Mesendoderm (in vitro differentiated cells): ENCODE results near the gene ANKRD30B. TPM values are rescaled to one million over a fixed set of nuclear protein-coding genes. Genes with fewer than 3 reads are reported as not detected.
"Not testable (repeated sequence)": the region's sequence is repeated elsewhere in the genome, so short reads cannot be mapped to it uniquely, and the experiment has no call there.

Experiments
- DNase-seq: peaks from one replicate; pipeline ENCODE4 v3.0.0; 2013
- H2AK5ac ChIP-seq: 2 replicates; pipeline ENCODE4 v1.6.1; 2013; ENCODE audit warnings: low read length, inconsistent platforms
- H2BK120ac ChIP-seq: 2 replicates; pipeline ENCODE4 v1.6.1; 2013; ENCODE audit warnings: low read depth, mild to moderate bottlenecking, low read length, moderate library complexity, mixed read lengths
- H2BK15ac ChIP-seq: replicated peaks from 2 replicates; pipeline ENCODE4 v1.6.1; 2013; ENCODE audit warnings: low read depth, mild to moderate bottlenecking, moderate library complexity
- H2BK5ac ChIP-seq: 2 replicates; pipeline ENCODE4 v1.6.1; 2013; ENCODE audit warnings: low read length, inconsistent platforms
- H3K18ac ChIP-seq: 2 replicates; pipeline ENCODE4 v1.6.1; 2013; ENCODE audit warnings: mild to moderate bottlenecking, low read length, mixed read lengths
- H3K23ac ChIP-seq: one replicate; pipeline ENCODE4 v1.6.1; 2013; ENCODE audit warnings: low read length
- H3K27ac ChIP-seq: 2 replicates; pipeline ENCODE4 v1.5.1; 2013; ENCODE audit warnings: low read depth, mild to moderate bottlenecking, inconsistent platforms, low read length, moderate library complexity
- H3K27me3 ChIP-seq: 2 replicates; pipeline ENCODE4 v1.6.1; 2013; ENCODE audit warnings: low read length, control low read depth, mild to moderate bottlenecking, inconsistent platforms; ENCODE audit not compliant: insufficient read depth, poor library complexity
- H3K36me3 ChIP-seq: 2 replicates; pipeline ENCODE4 v1.6.1; 2013; ENCODE audit warnings: low read length, inconsistent platforms; ENCODE audit not compliant: control insufficient read depth, insufficient read depth
- H3K4ac ChIP-seq: one replicate; pipeline ENCODE4 v1.6.1; 2013; ENCODE audit warnings: low read depth, mild to moderate bottlenecking, low read length, moderate library complexity
- H3K4me1 ChIP-seq: 2 replicates; pipeline ENCODE4 v1.6.1; 2013; ENCODE audit warnings: low read depth, low read length, inconsistent platforms; ENCODE audit not compliant: control insufficient read depth
- H3K4me2 ChIP-seq: 2 replicates; pipeline ENCODE4 v1.6.1; 2013; ENCODE audit warnings: low read length
- H3K4me3 ChIP-seq: 2 replicates; pipeline ENCODE4 v1.5.1; 2013; ENCODE audit warnings: mild to moderate bottlenecking, low read length
- H3K56ac ChIP-seq: one replicate; pipeline ENCODE4 v1.6.1; 2013; ENCODE audit warnings: low read length
- H3K79me1 ChIP-seq: 2 replicates; pipeline ENCODE4 v1.6.1; 2013; ENCODE audit warnings: low read length, inconsistent platforms
- H3K79me2 ChIP-seq: 2 replicates; pipeline ENCODE4 v1.6.1; 2013; ENCODE audit warnings: mild to moderate bottlenecking, low read length; ENCODE audit not compliant: control insufficient read depth, insufficient read depth
- H3K9ac ChIP-seq: 2 replicates; pipeline ENCODE4 v1.6.1; 2013; ENCODE audit warnings: low read length, inconsistent platforms
- H4K5ac ChIP-seq: one replicate; pipeline ENCODE4 v1.6.1; 2013; ENCODE audit warnings: low read length
- H4K8ac ChIP-seq: one replicate; pipeline ENCODE4 v1.6.1; 2013; ENCODE audit warnings: low read depth, mild to moderate bottlenecking, control low read depth, low read length, moderate library complexity
- WGBS: extraction: QIAGEN DNeasy Blood & Tissue Kit; methylation state at CpG from one replicate; pipeline ENCODE4 v1.1.7; 2013; ENCODE audit warnings: low lambda C conversion rate, missing lambda C conversion rate; ENCODE audit not compliant: insufficient coverage; ENCODE audit errors: extremely low coverage; 5-methylcytosine and 5-hydroxymethylcytosine counted together
- polyA plus RNA-seq, 2 experiments: library from polyadenylated mRNA; stranded (reverse); fragments of 200-250 nt; gene quantifications; one replicate each; pipeline ENCODE4 v1.2.3, GENCODE V29; 2013

Gene ANKRD30B
- not detected for polyA plus RNA-seq (2013, experiment 1 of 2)
- 0.01 TPM for polyA plus RNA-seq (2013, experiment 2 of 2)

DNA sequence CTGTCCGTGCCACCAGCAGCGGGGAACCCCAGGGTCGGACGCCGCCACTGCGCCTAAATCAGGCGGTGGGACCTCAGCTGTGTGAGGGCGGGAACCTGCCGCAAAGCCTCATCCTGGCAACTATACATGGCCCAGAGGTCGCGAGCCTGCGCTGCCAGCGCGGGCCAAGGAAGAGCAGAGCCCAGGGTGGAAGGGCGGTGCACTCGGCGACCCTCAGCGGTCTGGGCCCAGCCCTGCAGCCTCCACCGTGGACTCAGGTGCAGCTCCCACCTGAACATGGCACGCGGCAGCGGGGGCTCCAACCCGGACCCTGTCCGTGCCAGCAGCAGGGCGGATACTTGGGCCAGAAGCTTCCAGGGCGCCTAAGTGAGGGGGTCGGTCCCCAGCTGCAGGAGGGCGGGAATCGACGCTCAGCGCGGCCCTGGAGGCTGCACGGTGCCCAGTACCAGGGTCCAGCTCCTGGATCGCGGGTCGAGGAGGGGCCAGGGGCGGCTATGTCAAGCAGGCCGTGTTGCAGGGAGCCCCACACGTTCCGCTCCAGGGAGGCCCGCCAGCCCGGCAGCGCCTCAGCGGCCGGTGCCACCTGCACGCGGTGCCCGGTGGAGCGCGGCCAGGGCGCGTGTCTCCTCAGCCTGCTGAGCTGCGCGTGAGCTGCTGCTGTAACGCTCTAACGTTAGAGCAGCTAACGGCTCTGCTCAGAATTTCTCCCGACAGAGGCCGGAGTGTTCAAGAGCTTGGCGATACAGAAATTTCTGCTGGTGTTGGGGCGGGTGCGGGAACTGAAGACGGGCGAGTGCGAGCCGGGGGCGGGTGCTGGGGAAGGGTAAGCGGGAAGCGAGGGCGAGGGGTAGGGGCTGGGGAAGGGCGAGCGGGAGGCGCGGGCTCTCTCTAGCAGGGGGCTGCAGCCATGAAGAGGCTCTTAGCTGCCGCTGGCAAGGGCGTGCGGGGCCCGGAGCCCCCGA lies at the start of gene ANKRD30B:
Gene ANKRD30B, plus strand, starts transcription at position 660 of the 962 bp plus-strand sequence. Its CDS starts 248 bp downstream, at position 908.
- Histone ChIP-seq H3K27ac (no peak within 1 kb of the TSS), H4K8ac (no peak within 1 kb of the TSS), H2AK5ac (no peak within 1 kb of the TSS), H2BK5ac (no peak within 1 kb of the TSS), H2BK120ac (no peak within 1 kb of the TSS), H3K4me1 (no peaks in the 10 kb centered on the region), H2BK15ac (no peak within 1 kb of the TSS), H3K4me3 (no peak within 1 kb of the TSS), H3K79me1 (no peaks in the 10 kb centered on the region), H3K56ac (no peak within 1 kb of the TSS), H3K4me2 (no peak within 1 kb of the TSS), H3K36me3 (no peaks in the 10 kb centered on the region), H3K23ac (no peak within 1 kb of the TSS), H3K27me3 (no peaks in the 10 kb centered on the region), H3K9ac (no peak within 1 kb of the TSS), H3K18ac (no peak within 1 kb of the TSS), H3K4ac (no peak within 1 kb of the TSS), H4K5ac (no peak within 1 kb of the TSS), H3K79me2 (no peaks in the 10 kb centered on the region)
- WGBS, result no CpG with 5 or more reads among the region's 79 CpGs
- peak; percentile 0 for DNase-seq

- not testable (repeated sequence) for H3K4me1 ChIP-seq, H2AK5ac ChIP-seq, H3K9ac ChIP-seq, H3K56ac ChIP-seq, H3K4me3 ChIP-seq, H3K23ac ChIP-seq, H4K5ac ChIP-seq, H3K36me3 ChIP-seq, H2BK5ac ChIP-seq, H3K4ac ChIP-seq, H4K8ac ChIP-seq, DNase-seq, H3K27ac ChIP-seq, H3K4me2 ChIP-seq, H3K27me3 ChIP-seq, H3K79me2 ChIP-seq, H3K18ac ChIP-seq, H2BK15ac ChIP-seq, H3K79me1 ChIP-seq, H2BK120ac ChIP-seq
- WGBS, result no CpG with 5 or more reads among the region's 7 CpGs
Measured at GRCh38 chr18:14701286-14702040, 46.5 kb upstream of the ANKRD30B start.

DNA sequence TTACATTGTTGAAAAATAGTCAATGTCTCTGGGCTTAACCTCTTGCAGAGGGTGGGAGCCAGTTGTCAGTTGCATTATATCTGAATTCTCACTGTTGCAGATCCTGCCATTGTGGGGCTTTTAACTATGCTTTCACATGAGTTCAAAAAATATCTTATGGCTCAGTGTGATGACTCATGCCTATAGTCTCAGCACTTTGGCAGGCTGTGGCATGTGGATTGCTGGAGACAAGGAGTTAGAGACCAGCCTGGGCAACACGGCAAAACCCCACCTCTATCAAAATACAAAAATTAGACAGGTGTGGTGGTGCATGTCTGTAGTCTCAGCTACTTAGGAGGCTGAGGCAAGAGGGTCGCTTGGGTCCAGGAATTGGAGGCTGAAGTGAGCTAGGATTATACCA lies 38.2 kb upstream of the ANKRD30B start:
- not testable (repeated sequence) for DNase-seq, H3K79me1 ChIP-seq, H3K18ac ChIP-seq, H3K56ac ChIP-seq, H3K23ac ChIP-seq, H3K4me3 ChIP-seq, H3K27ac ChIP-seq, H4K5ac ChIP-seq, H3K4me1 ChIP-seq, H3K9ac ChIP-seq, H3K4ac ChIP-seq, H3K36me3 ChIP-seq, H3K4me2 ChIP-seq, H3K79me2 ChIP-seq, H3K27me3 ChIP-seq, H2BK15ac ChIP-seq, H2AK5ac ChIP-seq, H2BK5ac ChIP-seq, H4K8ac ChIP-seq, H2BK120ac ChIP-seq
- no CpG with 5 or more reads among the region's 2 CpGs for WGBS

- H3K4me3 ChIP-seq, H3K27ac ChIP-seq, H3K56ac ChIP-seq, H3K18ac ChIP-seq, H2BK120ac ChIP-seq, H3K79me2 ChIP-seq, H3K27me3 ChIP-seq, H4K8ac ChIP-seq, H3K4me1 ChIP-seq, H2BK5ac ChIP-seq, H2BK15ac ChIP-seq, H4K5ac ChIP-seq, DNase-seq, H3K9ac ChIP-seq, H3K79me1 ChIP-seq, H3K23ac ChIP-seq, H3K36me3 ChIP-seq, H2AK5ac ChIP-seq, H3K4ac ChIP-seq, H3K4me2 ChIP-seq: not testable (repeated sequence)
Measured at GRCh38 chr18:14721569-14721968, 26.4 kb upstream of the ANKRD30B start.

DNA sequence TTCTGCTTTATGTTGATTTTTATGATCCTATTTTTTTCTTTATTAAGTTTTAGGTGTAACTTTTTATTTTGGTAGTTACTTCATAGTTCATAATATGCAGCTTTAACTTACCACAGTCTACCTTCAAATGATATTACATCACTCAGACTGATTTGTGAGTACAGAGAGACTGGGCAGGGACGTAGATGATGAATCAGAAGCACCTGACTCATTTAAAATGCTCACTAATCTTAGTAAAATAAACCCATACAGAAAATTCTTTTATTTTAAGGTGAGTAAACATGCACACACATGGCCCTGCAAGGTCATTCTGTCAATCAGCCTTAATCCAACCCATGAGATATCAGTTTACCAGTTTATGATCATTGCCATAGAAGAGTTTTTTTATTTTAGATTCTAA lies 8.9 kb upstream of the ANKRD30B start:
- H3K27me3 ChIP-seq, DNase-seq, H4K8ac ChIP-seq, H2BK5ac ChIP-seq, H3K56ac ChIP-seq, H3K79me2 ChIP-seq, H3K4me3 ChIP-seq, H4K5ac ChIP-seq, H3K27ac ChIP-seq, H2BK120ac ChIP-seq, H3K23ac ChIP-seq, H2BK15ac ChIP-seq, H3K4me2 ChIP-seq, H3K18ac ChIP-seq, H3K79me1 ChIP-seq, H3K9ac ChIP-seq, H3K4ac ChIP-seq, H2AK5ac ChIP-seq, H3K4me1 ChIP-seq, H3K36me3 ChIP-seq: not testable (repeated sequence)
- no CpG with 5 or more reads among the region's 1 CpG for WGBS
